GM23338 (cell line): ENCODE measurements around the gene DMRT2. TPM values are rescaled to one million over a fixed set of nuclear protein-coding genes. Genes with fewer than 3 reads are reported as not detected.

Experiments
- ATAC-seq: fragments of 200-7000 bp; cut with Tn5 transposase; 3 replicates; pipeline ENCODE4 v1.9.1; 2020
- DNase-seq: peaks from one replicate; pipeline ENCODE4 v3.0.0-alpha.2; 2015; ENCODE audit warnings: low spot score
- H2AFZ ChIP-seq: fragments of 200-600 bp; sonication (generic); 2 replicates; pipeline ENCODE4 v1.8.0; 2016; ENCODE audit warnings: antibody characterized with exemption, mild to moderate bottlenecking, moderate library complexity
- H3F3A ChIP-seq: fragments of 200-600 bp; sonication (generic); replicated peaks from 2 replicates; pipeline ENCODE4 v1.8.0; 2017; ENCODE audit warnings: antibody characterized with exemption, mixed run types, low read depth
- H3K27ac ChIP-seq: fragments of 200-600 bp; sonication (generic); 2 replicates; pipeline ENCODE4 v1.6.1; 2016; ENCODE audit warnings: low read depth
- H3K27me3 ChIP-seq: fragments of 200-600 bp; sonication (generic); 2 replicates; pipeline ENCODE4 v1.8.0; 2016; ENCODE audit warnings: mild to moderate bottlenecking, mixed run types, moderate library complexity; ENCODE audit not compliant: insufficient read depth
- H3K36me3 ChIP-seq: fragments of 200-600 bp; sonication (generic); 2 replicates; pipeline ENCODE4 v1.8.0; 2016; ENCODE audit warnings: mild to moderate bottlenecking; ENCODE audit not compliant: insufficient read depth
- H3K4me1 ChIP-seq: fragments of 200-600 bp; sonication (generic); 2 replicates; pipeline ENCODE4 v1.8.0; 2016; ENCODE audit warnings: mild to moderate bottlenecking, moderate library complexity; ENCODE audit not compliant: insufficient read depth
- H3K4me2 ChIP-seq: fragments of 200-600 bp; sonication (generic); 2 replicates; pipeline ENCODE4 v1.7.1; 2017; ENCODE audit warnings: mixed run types
- H3K4me3 ChIP-seq: fragments of 200-600 bp; sonication (generic); 2 replicates; pipeline ENCODE4 v1.6.1; 2016; ENCODE audit warnings: mixed run types
- H3K79me2 ChIP-seq: fragments of 200-600 bp; sonication (generic); replicated peaks from 2 replicates; pipeline ENCODE4 v1.8.0; 2017; ENCODE audit warnings: mild to moderate bottlenecking; ENCODE audit not compliant: insufficient read depth
- H3K9me2 ChIP-seq: fragments of 200-600 bp; sonication (generic); 2 replicates; pipeline ENCODE4 v1.8.0; 2017; ENCODE audit not compliant: insufficient read depth
- H4K20me1 ChIP-seq: fragments of 200-600 bp; sonication (generic); replicated peaks from 2 replicates; pipeline ENCODE4 v1.8.0; 2017; ENCODE audit warnings: mild to moderate bottlenecking; ENCODE audit not compliant: insufficient read depth
- H3K27ac Mint-ChIP-seq: 2 replicates; pipeline ENCODE4 v1.8.0; 2020; ENCODE audit warnings: inconsistent platforms, mild to moderate bottlenecking, moderate library complexity, mixed read lengths
- H3K27me3 Mint-ChIP-seq: 3 replicates; pipeline ENCODE4 v1.8.0; 2022; ENCODE audit warnings: low read depth, mild to moderate bottlenecking, moderate library complexity, mixed read lengths, inconsistent platforms; ENCODE audit not compliant: insufficient read depth, poor library complexity
- H3K36me3 Mint-ChIP-seq: 3 replicates; pipeline ENCODE4 v1.8.0; 2021; ENCODE audit warnings: low read depth, mild to moderate bottlenecking, inconsistent platforms, moderate library complexity, mixed read lengths
- H3K4me1 Mint-ChIP-seq: 3 replicates; pipeline ENCODE4 v1.8.0; 2020; ENCODE audit warnings: mild to moderate bottlenecking, inconsistent platforms, mixed read lengths
- H3K4me3 Mint-ChIP-seq: 3 replicates; pipeline ENCODE4 v1.8.0; 2021; ENCODE audit warnings: moderate library complexity, mild to moderate bottlenecking, inconsistent platforms, mixed read lengths
- H3K9me3 Mint-ChIP-seq: 3 replicates; pipeline ENCODE4 v1.8.0; 2020; ENCODE audit warnings: moderate library complexity, mild to moderate bottlenecking, inconsistent platforms, mixed read lengths
- CREB1 ChIP-seq: fragments of 250-450 bp; sonication (Bioruptor Pico); IDR thresholded peaks from 2 replicates; pipeline ENCODE4 v1.5.0; 2020; ENCODE audit warnings: low read depth, mild to moderate bottlenecking, moderate library complexity
- ETS1 ChIP-seq: IDR thresholded peaks from 2 replicates; pipeline ENCODE4 v1.6.1; 2016; ENCODE audit warnings: antibody characterized with exemption
- EZH2 ChIP-seq: fragments of 200-600 bp; sonication (generic); IDR thresholded peaks from one replicate; pipeline ENCODE4 v1.8.0; 2017; ENCODE audit warnings: antibody characterized with exemption, mild to moderate bottlenecking, low read depth; ENCODE audit not compliant: unreplicated experiment
- EZH2phosphoT487 ChIP-seq: fragments of 200-600 bp; sonication (generic); IDR thresholded peaks from one replicate; pipeline ENCODE4 v1.8.1; 2018; ENCODE audit warnings: antibody characterized with exemption; ENCODE audit not compliant: unreplicated experiment
- JUNB ChIP-seq: IDR thresholded peaks from one replicate; pipeline ENCODE4 v1.6.1; 2016; ENCODE audit warnings: antibody characterized with exemption; ENCODE audit not compliant: unreplicated experiment
- NANOG ChIP-seq: IDR thresholded peaks from 2 replicates; pipeline ENCODE4 v1.6.1; 2016; ENCODE audit warnings: antibody characterized with exemption, borderline replicate concordance
- POLR2AphosphoS5 ChIP-seq: IDR thresholded peaks from 2 replicates; pipeline ENCODE4 v1.6.1; 2016; ENCODE audit warnings: antibody characterized with exemption, low read depth
- REST ChIP-seq: IDR thresholded peaks from one replicate; pipeline ENCODE4 v1.6.1; 2018; ENCODE audit warnings: antibody characterized with exemption; ENCODE audit not compliant: unreplicated experiment
- STAT1 ChIP-seq: IDR thresholded peaks from one replicate; pipeline ENCODE4 v1.6.1; 2016; ENCODE audit warnings: antibody characterized with exemption; ENCODE audit not compliant: unreplicated experiment
- ZNF114 ChIP-seq: fragments of 250-450 bp; sonication (Bioruptor Pico); IDR thresholded peaks from 2 replicates; pipeline ENCODE4 v1.5.0; 2020; ENCODE audit warnings: mild to moderate bottlenecking, moderate library complexity
- ZNF331 ChIP-seq: fragments of 250-450 bp; sonication (Bioruptor Pico); IDR thresholded peaks from 2 replicates; pipeline ENCODE4 v1.5.0; 2020; ENCODE audit warnings: low read depth, mild to moderate bottlenecking, moderate library complexity
- polyA plus RNA-seq: library from polyadenylated mRNA; unstranded; fragments of >200 nt; fragmentation: Nextera tagmentation; extraction: Ambion mirVana; gene quantifications from 2 replicates; pipeline ENCODE4 v1.2.1, GENCODE V29; 2016
- total RNA-seq: library from RNA; depleted of rRNA; stranded (reverse); fragments of >200 nt; shearing (Covaris generic); gene quantifications from 2 replicates; pipeline ENCODE4 v1.2.3, GENCODE V29; 2014

DMRT2 gene
- total and polyA plus RNA-seq, 2 experiments from 2014 or later: not detected

- H3K27ac Mint-ChIP-seq: no peak overlapping the region
- no peak overlapping the region for H3K4me2 ChIP-seq
- ATAC-seq (no peak), DNase-seq (no peak)
- H3K9me3 Mint-ChIP-seq: peaks cover 46% of the 10 kb centered on the region
- H3F3A ChIP-seq: peaks cover 12% of the 10 kb centered on the region
- H3K27ac ChIP-seq: no peak overlapping the region
- H3K4me3 Mint-ChIP-seq: no peak overlapping the region
- H3K4me1 Mint-ChIP-seq: peaks cover 4% of the 10 kb centered on the region
- no peaks in the 10 kb centered on the region for H4K20me1 ChIP-seq
- H3K4me1 ChIP-seq: no peaks in the 10 kb centered on the region
- peaks cover 25% of the 10 kb centered on the region for H3K36me3 Mint-ChIP-seq
- no peaks in the 10 kb centered on the region for H3K9me2 ChIP-seq
- peaks cover 3% of the 10 kb centered on the region; the same call in 1 of the 2 replicates for H3K36me3 ChIP-seq
- no peaks in the 10 kb centered on the region for H3K27me3 ChIP-seq
- no peak overlapping the region for H3K4me3 ChIP-seq
- no peaks in the 10 kb centered on the region for H3K79me2 ChIP-seq
- no peak for TF ChIP-seq POLR2AphosphoS5
- no peak for TF ChIP-seq ZNF114 (CRISPR knock-in tag)
- no peak for TF ChIP-seq JUNB
- TF ChIP-seq EZH2phosphoT487: no peak
- TF ChIP-seq ZNF331 (CRISPR knock-in tag): no peak
- TF ChIP-seq REST: no peak
- no peak for TF ChIP-seq NANOG
- no peak for TF ChIP-seq EZH2
- no peak for TF ChIP-seq ETS1
- TF ChIP-seq CREB1 (CRISPR knock-in tag): no peak
- no peak overlapping the region for H2AFZ ChIP-seq
- peaks cover 15% of the 10 kb centered on the region for H3K27me3 Mint-ChIP-seq
These were observed 48.3 kb upstream of the DMRT2 start for GRCh38 chr9:1001838-1002237.

- DNase-seq: no peak
- Mint-ChIP-seq H3K27me3 (peaks cover 15% of the 10 kb centered on the region), H3K27ac (no peak overlapping the region), H3K9me3 (peaks cover 37% of the 10 kb centered on the region), H3K36me3 (peaks cover 23% of the 10 kb centered on the region), H3K4me1 (peaks cover 4% of the 10 kb centered on the region), H3K4me3 (no peak overlapping the region)
- H3K9me2 ChIP-seq: no peaks in the 10 kb centered on the region
- H3K27ac ChIP-seq: no peak overlapping the region
- H3K79me2 ChIP-seq: no peaks in the 10 kb centered on the region
- peaks cover 12% of the 10 kb centered on the region for H3F3A ChIP-seq
- H3K36me3 ChIP-seq: peaks cover 3% of the 10 kb centered on the region; the same call in 1 of the 2 replicates
- no peaks in the 10 kb centered on the region for H3K27me3 ChIP-seq
- H3K4me3 ChIP-seq: no peak overlapping the region
- no peaks in the 10 kb centered on the region for H3K4me1 ChIP-seq
- no peaks in the 10 kb centered on the region for H4K20me1 ChIP-seq
- H2AFZ ChIP-seq: no peak overlapping the region
- no peak for ATAC-seq
- no peak overlapping the region for H3K4me2 ChIP-seq
- TF ChIP-seq ZNF331 (CRISPR knock-in tag) (no peak), NANOG (no peak), STAT1 (no peak), EZH2 (no peak), REST (no peak)
These were observed 47.5 kb upstream of the DMRT2 start for GRCh38 chr9:1002678-1003077.
